Lower leg skin (tissue), 4 donors: ENCODE data around the gene TMEM98. TPM values are rescaled to one million over a fixed set of nuclear protein-coding genes. Genes with fewer than 3 reads are reported as not detected.
"Not testable (repeated sequence)": the region's sequence is repeated elsewhere in the genome, so short reads cannot be mapped to it uniquely, and the experiment has no call there.

Experiments
- DNase-seq, 2 donors: peaks; one replicate each; pipeline ENCODE4 v3.0.0-alpha.2; 2019; ENCODE audit warnings: low spot score in 2 of 2
- H3K4me3 ChIP-seq: fragments of 200-600 bp; sonication (generic); 2 replicates; pipeline ENCODE4 v1.5.1; 2017; ENCODE audit warnings: mild to moderate bottlenecking, low read depth; ENCODE audit not compliant: poor library complexity, severe bottlenecking
- POLR2A ChIP-seq, 2 donors: fragments of 450-650 bp; IDR thresholded peaks; one replicate each; pipeline ENCODE4 v1.6.1; 2016 to 2017; ENCODE audit warnings: antibody characterized with exemption in 2 of 2, mild to moderate bottlenecking in 1 of 2, moderate library complexity in 1 of 2
- WGBS, 2 donors: methylation state at CpG; one replicate each; pipeline ENCODE4 v1.1.5; 2018; 5-methylcytosine and 5-hydroxymethylcytosine counted together
- intact Hi-C: fragments of 100-400 bp; cut with DNase I; formaldehyde crosslinking; loops from one replicate; pipeline ENCODE4 v1.15.0; 2023; ENCODE audit warnings: low total_unique reads
- total RNA-seq, 4 donors: library from RNA; depleted of rRNA; stranded (reverse); fragments of >200 nt; gene quantifications; one replicate each; pipeline ENCODE4 v1.1.0, GENCODE V29; 2016
- TF ChIP-seq, protein P1 (sequence below), 3 donors: fragments of 450-650 bp; IDR thresholded peaks; one replicate each; pipeline ENCODE4 v1.5.1; 2016; ENCODE audit warnings: antibody characterized with exemption in 3 of 3, mild to moderate bottlenecking in 3 of 3, moderate library complexity in 2 of 3

TMEM98 gene
- total RNA-seq, 4 donors from 2014 or later = 13.3 to 42.7 (median 18.5) TPM

DNA sequence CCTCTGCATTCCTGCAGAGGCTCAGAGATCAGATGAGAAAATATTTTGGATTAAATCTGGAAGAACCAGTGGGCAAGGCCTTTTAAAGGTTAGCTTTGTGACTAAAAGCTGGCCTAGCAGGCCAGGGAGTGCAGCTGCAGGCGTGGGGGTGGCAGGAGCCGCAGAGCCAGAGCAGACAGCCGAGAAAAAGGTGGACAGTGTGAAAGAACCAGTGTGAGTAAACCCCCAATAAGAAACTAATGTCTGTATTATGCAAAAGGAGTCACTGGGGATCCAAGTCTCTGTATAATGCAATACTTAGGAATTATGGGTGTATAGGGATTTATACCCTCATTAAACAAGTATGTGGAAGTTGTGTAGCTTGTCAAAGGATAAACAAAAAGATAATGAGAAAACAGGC, 42.3 kb downstream of the TMEM98 start:
- H3K4me3 ChIP-seq = no peak overlapping the region
- DNase-seq = no peak
- 56 to 61% methylated on average over 3 of the region's 3 CpGs for WGBS, 2 donors
- intact Hi-C loops = no loop called here
- TF ChIP-seq, protein P1, sequence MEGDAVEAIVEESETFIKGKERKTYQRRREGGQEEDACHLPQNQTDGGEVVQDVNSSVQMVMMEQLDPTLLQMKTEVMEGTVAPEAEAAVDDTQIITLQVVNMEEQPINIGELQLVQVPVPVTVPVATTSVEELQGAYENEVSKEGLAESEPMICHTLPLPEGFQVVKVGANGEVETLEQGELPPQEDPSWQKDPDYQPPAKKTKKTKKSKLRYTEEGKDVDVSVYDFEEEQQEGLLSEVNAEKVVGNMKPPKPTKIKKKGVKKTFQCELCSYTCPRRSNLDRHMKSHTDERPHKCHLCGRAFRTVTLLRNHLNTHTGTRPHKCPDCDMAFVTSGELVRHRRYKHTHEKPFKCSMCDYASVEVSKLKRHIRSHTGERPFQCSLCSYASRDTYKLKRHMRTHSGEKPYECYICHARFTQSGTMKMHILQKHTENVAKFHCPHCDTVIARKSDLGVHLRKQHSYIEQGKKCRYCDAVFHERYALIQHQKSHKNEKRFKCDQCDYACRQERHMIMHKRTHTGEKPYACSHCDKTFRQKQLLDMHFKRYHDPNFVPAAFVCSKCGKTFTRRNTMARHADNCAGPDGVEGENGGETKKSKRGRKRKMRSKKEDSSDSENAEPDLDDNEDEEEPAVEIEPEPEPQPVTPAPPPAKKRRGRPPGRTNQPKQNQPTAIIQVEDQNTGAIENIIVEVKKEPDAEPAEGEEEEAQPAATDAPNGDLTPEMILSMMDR (IDR thresholded peaks at IDR 0.05) = no peak
- TF ChIP-seq POLR2A (IDR thresholded peaks at IDR 0.05) = no peak

GRCh38 chr17:32971171-32971570, 43.2 kb downstream of the TMEM98 start:
- no peak for DNase-seq
- H3K4me3 ChIP-seq = no peak overlapping the region
- intact Hi-C loops = no loop called here
- TF ChIP-seq, protein P1 (IDR thresholded peaks at IDR 0.05) = no peak
- no peak for TF ChIP-seq POLR2A (IDR thresholded peaks at IDR 0.05)
- 68 to 89% methylated on average over 1 of the region's 1 CpG for WGBS, 2 donors

DNA sequence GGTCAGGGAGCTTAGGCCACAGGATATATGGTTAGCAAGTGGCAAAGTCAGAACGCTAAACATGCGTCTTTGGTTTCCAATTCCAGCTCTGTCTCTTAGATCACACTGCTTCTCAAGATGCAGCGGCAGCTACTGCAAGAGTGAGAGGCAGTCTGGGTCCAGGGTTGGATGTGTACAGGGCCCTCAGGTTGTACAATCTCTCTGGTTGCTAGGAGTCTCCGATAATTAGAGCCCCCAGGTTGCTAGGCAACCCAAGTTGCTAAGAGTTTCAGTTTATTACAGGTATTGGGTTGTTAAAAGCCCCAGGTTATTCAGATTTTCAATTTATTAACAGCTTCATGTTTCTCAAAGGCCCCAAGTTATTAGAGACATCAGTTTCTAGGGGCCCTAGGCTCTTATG, 48.2 kb downstream of the TMEM98 start:
- WGBS, 2 donors = 67% methylated on average over 4 of the region's 4 CpGs
- no peak overlapping the region for H3K4me3 ChIP-seq
- DNase-seq = peak in 1 of 2 donors; percentile 21
- intact Hi-C loops = no loop called here
- TF ChIP-seq, protein P1 (IDR thresholded peaks at IDR 0.05) = no peak
- no peak for TF ChIP-seq POLR2A (IDR thresholded peaks at IDR 0.05)

DNA sequence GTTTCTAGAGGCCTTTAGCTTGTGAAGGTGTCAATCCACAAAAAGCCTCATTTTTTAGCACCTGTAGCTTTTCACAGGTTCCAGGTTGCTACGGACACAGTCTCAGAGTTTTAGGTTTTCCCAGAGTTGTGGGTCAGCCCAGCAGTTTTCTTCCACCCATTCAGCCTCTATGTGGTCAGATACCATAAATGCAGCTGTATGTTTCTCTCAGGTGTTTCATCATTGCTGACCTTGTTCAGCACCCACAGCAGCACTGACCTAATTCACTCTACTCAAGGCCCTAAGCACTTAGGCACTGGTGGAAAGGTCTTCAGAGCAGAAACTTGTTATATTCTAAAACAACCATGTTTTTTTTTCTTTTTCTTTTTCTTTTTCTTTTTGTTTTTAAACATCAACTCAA, 48.7 kb downstream of the TMEM98 start:
- intact Hi-C loops = no loop called here

DNA sequence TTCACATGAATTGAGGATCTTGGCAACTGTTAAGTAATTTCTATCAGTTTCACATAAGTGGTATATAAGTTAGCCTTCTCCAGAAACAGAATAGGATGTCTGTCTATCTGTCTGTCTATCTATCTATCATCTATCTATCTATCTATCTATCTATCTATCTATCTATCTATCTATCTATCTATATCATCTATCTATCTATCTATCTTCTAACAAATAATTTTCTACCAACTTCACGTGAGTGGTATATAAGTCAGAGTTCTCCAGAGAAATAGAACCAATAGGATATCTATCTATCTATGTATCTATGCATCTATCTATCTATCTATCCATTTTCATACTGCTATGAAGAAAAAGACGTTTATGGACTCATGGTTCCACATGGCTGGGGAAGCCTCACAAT, 52.3 kb downstream of the TMEM98 start:
- intact Hi-C loops = no loop called here
- TF ChIP-seq, protein P1 (IDR thresholded peaks at IDR 0.05) = no peak
- no peak for DNase-seq
- WGBS, 2 donors = 79 to 82% methylated on average over 2 of the region's 2 CpGs
- H3K4me3 ChIP-seq = no peak overlapping the region

More for the DNA sequence above, 48.7 kb downstream of the TMEM98 start:
- TF ChIP-seq, protein P1 (IDR thresholded peaks at IDR 0.05) = no peak
- TF ChIP-seq POLR2A (IDR thresholded peaks at IDR 0.05) = no peak
- 96% methylated on average over 1 of the region's 1 CpG for WGBS, 2 donors
- H3K4me3 ChIP-seq = no peak overlapping the region
- DNase-seq = peak in 1 of 2 donors; percentile 2

DNA sequence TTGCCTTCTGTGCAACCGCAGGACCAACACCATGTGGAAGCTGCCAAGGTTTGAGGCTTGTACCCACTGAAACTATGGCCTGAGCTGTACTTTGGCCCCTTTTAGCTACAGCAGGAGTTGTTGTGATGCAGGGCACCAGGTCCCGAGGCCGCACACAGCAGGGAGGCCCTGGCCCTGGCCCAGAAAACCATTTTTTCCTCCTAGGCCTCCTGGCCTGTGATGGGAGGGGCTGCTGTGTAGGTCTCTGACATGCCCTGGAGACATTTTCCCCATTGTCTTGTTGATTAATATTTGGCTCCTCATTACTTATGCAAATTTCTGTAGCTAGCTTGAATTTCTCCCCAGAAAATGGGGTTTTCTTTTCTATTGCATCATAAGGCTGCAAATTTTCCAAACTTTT, 53.7 kb downstream of the TMEM98 start:
- WGBS, 2 donors = 82 to 93% methylated on average over 3 of the region's 3 CpGs
- intact Hi-C loops, H3K4me3 ChIP-seq: not testable (repeated sequence)
- peak in 1 of 2 donors; percentile 39 for DNase-seq
